Measurements from ENCODE around the gene ITGBL1. TPM values are rescaled to one million over a fixed set of nuclear protein-coding genes. Genes with fewer than 3 reads are reported as not detected.

Gene ITGBL1
- total RNA-seq, 2 donors from 2014 or later = not detected

GRCh38 chr13:101712026-101712348, 259.5 kb downstream of the ITGBL1 start:
- H3K36me3 Mint-ChIP-seq = no peaks in the 10 kb centered on the region
- no peak overlapping the region for H3K27ac Mint-ChIP-seq
- no peaks in the 10 kb centered on the region for H3K9me3 Mint-ChIP-seq
- ATAC-seq (no peak), DNase-seq (ENCODE audit: low spot score in 2 of 2) (no peak)

GRCh38 chr13:101714195-101714594, 261.7 kb downstream of the ITGBL1 start:
- no peaks in the 10 kb centered on the region for H3K9me3 Mint-ChIP-seq
- DNase-seq (ENCODE audit: low spot score in 2 of 2) (no peak), ATAC-seq (no peak)
- no peaks in the 10 kb centered on the region for H3K36me3 Mint-ChIP-seq
- H3K27ac Mint-ChIP-seq = no peak overlapping the region

GRCh38 chr13:101717353-101717752, 264.9 kb downstream of the ITGBL1 start:
- DNase-seq (ENCODE audit: low spot score in 2 of 2) (no peak), ATAC-seq (no peak)
- Mint-ChIP-seq H3K9me3 (no peaks in the 10 kb centered on the region), H3K27ac (no peak overlapping the region), H3K36me3 (no peaks in the 10 kb centered on the region)

- ATAC-seq = no peak
- no peak for DNase-seq (ENCODE audit: low spot score in 2 of 2)
- Mint-ChIP-seq H3K9me3 (peaks cover 0 to under 1% of the 10 kb centered on the region in 2 donors), H3K27ac (no peak overlapping the region), H3K36me3 (no peaks in the 10 kb centered on the region)
Observed at GRCh38 chr13:101718496-101718895, 266.0 kb downstream of the ITGBL1 start.

- peaks cover 0 to 7% of the 10 kb centered on the region in 2 donors for H3K9me3 Mint-ChIP-seq
- H3K36me3 Mint-ChIP-seq = no peaks in the 10 kb centered on the region
- ATAC-seq (no peak), DNase-seq (ENCODE audit: low spot score in 2 of 2) (no peak)
- no peak overlapping the region for H3K27ac Mint-ChIP-seq
Observed at GRCh38 chr13:101726681-101727080, 274.2 kb downstream of the ITGBL1 start.

- Mint-ChIP-seq H3K36me3 (no peaks in the 10 kb centered on the region), H3K27ac (no peak overlapping the region), H3K9me3 (peaks cover 0 to 7% of the 10 kb centered on the region in 2 donors)
- DNase-seq (ENCODE audit: low spot score in 2 of 2) = no peak
- no peak for ATAC-seq
Observed at GRCh38 chr13:101727118-101727517, 274.6 kb downstream of the ITGBL1 start.

GRCh38 chr13:101728021-101728420, 275.5 kb downstream of the ITGBL1 start:
- no peak for DNase-seq (ENCODE audit: low spot score in 2 of 2)
- no peak for ATAC-seq
- H3K36me3 Mint-ChIP-seq = no peaks in the 10 kb centered on the region
- H3K9me3 Mint-ChIP-seq = peaks cover 0 to 7% of the 10 kb centered on the region in 2 donors
- no peak overlapping the region for H3K27ac Mint-ChIP-seq

- Mint-ChIP-seq H3K9me3 (peaks cover 0 to 5% of the 10 kb centered on the region in 2 donors), H3K27ac (no peak overlapping the region), H3K36me3 (no peaks in the 10 kb centered on the region)
- ATAC-seq (no peak), DNase-seq (ENCODE audit: low spot score in 2 of 2) (no peak)
Observed at GRCh38 chr13:101728615-101729014, 276.1 kb downstream of the ITGBL1 start.

- H3K36me3 Mint-ChIP-seq = no peaks in the 10 kb centered on the region
- H3K27ac Mint-ChIP-seq = no peak overlapping the region
- DNase-seq (ENCODE audit: low spot score in 2 of 2) = no peak
- H3K9me3 Mint-ChIP-seq = no peaks in the 10 kb centered on the region
- no peak for ATAC-seq
Observed at GRCh38 chr13:101730420-101731000, 278.0 kb downstream of the ITGBL1 start.

GRCh38 chr13:101736566-101736965, 284.1 kb downstream of the ITGBL1 start:
- ATAC-seq (no peak), DNase-seq (ENCODE audit: low spot score in 2 of 2) (no peak)
- no peaks in the 10 kb centered on the region for H3K9me3 Mint-ChIP-seq
- no peaks in the 10 kb centered on the region for H3K36me3 Mint-ChIP-seq
- H3K27ac Mint-ChIP-seq = no peak overlapping the region

- H3K36me3 Mint-ChIP-seq = no peaks in the 10 kb centered on the region
- ATAC-seq (no peak), DNase-seq (ENCODE audit: low spot score in 2 of 2) (no peak)
- H3K27ac Mint-ChIP-seq = no peak overlapping the region
- no peaks in the 10 kb centered on the region for H3K9me3 Mint-ChIP-seq
Observed at GRCh38 chr13:101738336-101738735, 285.9 kb downstream of the ITGBL1 start.

GRCh38 chr13:101739382-101740178, 287.1 kb downstream of the ITGBL1 start:
- Mint-ChIP-seq H3K9me3 (no peaks in the 10 kb centered on the region), H3K27ac (peak overlapping the region in 1 of 2 donors; percentile 48)
- ATAC-seq = no peak

GRCh38 chr13:101746513-101746912, 294.0 kb downstream of the ITGBL1 start:
- Mint-ChIP-seq H3K27ac (no peak overlapping the region), H3K36me3 (no peaks in the 10 kb centered on the region), H3K9me3 (no peaks in the 10 kb centered on the region)
- DNase-seq (ENCODE audit: low spot score in 2 of 2) (no peak), ATAC-seq (no peak)

More at GRCh38 chr13:101739382-101740178, 287.1 kb downstream of the ITGBL1 start:
- no peaks in the 10 kb centered on the region for H3K36me3 Mint-ChIP-seq
- no peak for DNase-seq (ENCODE audit: low spot score in 2 of 2)

GRCh38 chr13:101747039-101747438, 294.6 kb downstream of the ITGBL1 start:
- DNase-seq (ENCODE audit: low spot score in 2 of 2) = no peak
- Mint-ChIP-seq H3K27ac (no peak overlapping the region), H3K9me3 (no peaks in the 10 kb centered on the region), H3K36me3 (no peaks in the 10 kb centered on the region)
- no peak for ATAC-seq

GRCh38 chr13:101749584-101749983, 297.1 kb downstream of the ITGBL1 start:
- no peaks in the 10 kb centered on the region for H3K36me3 Mint-ChIP-seq
- DNase-seq (ENCODE audit: low spot score in 2 of 2) (no peak), ATAC-seq (no peak)
- no peaks in the 10 kb centered on the region for H3K9me3 Mint-ChIP-seq
- no peak overlapping the region for H3K27ac Mint-ChIP-seq

- no peak for ATAC-seq
- Mint-ChIP-seq H3K9me3 (no peaks in the 10 kb centered on the region), H3K36me3 (no peaks in the 10 kb centered on the region), H3K27ac (no peak overlapping the region)
- no peak for DNase-seq (ENCODE audit: low spot score in 2 of 2)
Observed at GRCh38 chr13:101751488-101751887, 299.0 kb downstream of the ITGBL1 start.

GRCh38 chr13:101752432-101752831, 300.0 kb downstream of the ITGBL1 start:
- Mint-ChIP-seq H3K9me3 (no peaks in the 10 kb centered on the region), H3K27ac (no peak overlapping the region), H3K36me3 (no peaks in the 10 kb centered on the region)
- DNase-seq (ENCODE audit: low spot score in 2 of 2) = no peak
- no peak for ATAC-seq

Data from activated naive CD4-positive, alpha-beta T cell treated with anti-CD3 and anti-CD28 coated beads, Interleukin-2, amount 50 U/mL, for 72 hours (primary cell).